K562 (cell line): ENCODE data around the gene FIGLA. TPM values are rescaled to one million over a fixed set of nuclear protein-coding genes. Genes with fewer than 3 reads are reported as not detected.

ENCODE experiments used
- ARID3B ChIP-seq: fragments of 250-450 bp; sonication (Bioruptor Pico); IDR thresholded peaks from 2 replicates; pipeline ENCODE4 v1.4.0; 2020; ENCODE audit warnings: borderline replicate concordance
- CSDE1 ChIP-seq, 2 experiments: fragments of 450-650 bp; IDR thresholded peaks; 2 replicates each; pipeline ENCODE4 v1.6.1; 2016; ENCODE audit warnings: mild to moderate bottlenecking in 1 of 2
- CTCF ChIP-seq, 3 experiments: IDR thresholded peaks in 2 of 3; conservative IDR thresholded peaks in 1 of 3; 2 replicates each; pipeline ENCODE4 v1.5.1; 2011 to 2012; ENCODE audit warnings: low read length in 3 of 3, mild to moderate bottlenecking in 3 of 3, control low read depth in 2 of 3, improper control_type of control experiment in 1 of 3, inconsistent platforms in 1 of 3, low read depth in 1 of 3, mixed read lengths in 1 of 3, moderate library complexity in 1 of 3; ENCODE audit not compliant: insufficient read depth in 2 of 3
- ELK1 ChIP-seq: sonication (generic); formaldehyde crosslinking; IDR thresholded peaks from 2 replicates; pipeline ENCODE4 v1.8.1; 2022; ENCODE audit warnings: missing genetic modification reagents
- ETV5 ChIP-seq: sonication (generic); formaldehyde crosslinking; IDR thresholded peaks from 2 replicates; pipeline ENCODE4 v1.4.0; 2020; ENCODE audit warnings: low read depth, mild to moderate bottlenecking, missing genetic modification reagents
- GTF2E2 ChIP-seq: fragments of 200-800 bp; sonication (Bioruptor generic); IDR thresholded peaks from 2 replicates; pipeline ENCODE4 v1.6.1; 2016; ENCODE audit warnings: missing genetic modification characterization, missing compliant biosample characterization
- MNT ChIP-seq, 2 experiments: fragments of 450-650 bp; conservative IDR thresholded peaks; 2 replicates each; pipeline ENCODE4 v1.6.1; 2017; ENCODE audit warnings: mild to moderate bottlenecking in 2 of 2, moderate library complexity in 2 of 2
- MYC ChIP-seq, 2 experiments: fragments of 250-450 bp in 1 of 2; sonication (Bioruptor Pico) in 1 of 2; IDR thresholded peaks; 2 replicates each; pipeline versions ENCODE4 v1.5.1 to v1.6.1; 2012 to 2021; ENCODE audit warnings: low read depth in 2 of 2, borderline replicate concordance in 1 of 2, improper control_type of control experiment in 1 of 2, low read length in 1 of 2, mild to moderate bottlenecking in 1 of 2, moderate library complexity in 1 of 2
- NR2F6 ChIP-seq: fragments of 450-650 bp; formaldehyde crosslinking; IDR thresholded peaks from 2 replicates; pipeline ENCODE4 v1.4.0; 2020; ENCODE audit warnings: mild to moderate bottlenecking
- PBX2 ChIP-seq, 2 experiments: IDR thresholded peaks in 1 of 2; conservative IDR thresholded peaks in 1 of 2; 2 replicates each; pipeline ENCODE4 v1.6.1; 2016; ENCODE audit warnings: low read depth in 2 of 2, mild to moderate bottlenecking in 1 of 2, missing compliant biosample characterization in 1 of 2, missing genetic modification characterization in 1 of 2, moderate library complexity in 1 of 2
- POLR2A ChIP-seq: fragments of 450-650 bp; conservative IDR thresholded peaks from 2 replicates; pipeline ENCODE4 v1.6.1; 2016
- RUNX1 ChIP-seq: sonication (generic); IDR thresholded peaks from 2 replicates; pipeline ENCODE4 v1.6.1; 2016; ENCODE audit warnings: antibody characterized with exemption, low read depth
- TCFL5 ChIP-seq: fragments of 250-450 bp; sonication (Bioruptor Pico); conservative IDR thresholded peaks from 2 replicates; pipeline ENCODE4 v1.6.1; 2021; ENCODE audit warnings: mild to moderate bottlenecking, moderate library complexity, matching md5 sums
- ZNF347 ChIP-seq: fragments of 450-650 bp; formaldehyde crosslinking; IDR thresholded peaks from 2 replicates; pipeline ENCODE4 v1.4.0; 2020; ENCODE audit warnings: low read depth, mild to moderate bottlenecking, moderate library complexity
- polyA plus RNA-seq, 8 experiments: library from polyadenylated mRNA; depleted of rRNA in 4 of 8; stranded (reverse) in 5 of 8; unstranded in 3 of 8; fragments of >200 nt; fragmentation: Nextera tagmentation in 2 of 8; fragmentation: Illumina TruSeq in 1 of 8; extraction: Ambion mirVana in 2 of 8; extraction: Trizol in 1 of 8; gene quantifications; 2 replicates each; pipeline versions ENCODE4 v1.2.1 to v1.2.3, GENCODE V29; 2011 to 2014; ENCODE audit warnings: inconsistent platforms in 1 of 8, missing spikeins in 1 of 8
- total RNA-seq, 7 experiments: library from RNA; depleted of rRNA in 6 of 7; stranded (reverse); fragments of >200 nt in 6 of 7; fragmentation: Illumina TruSeq in 2 of 7; extraction: Trizol in 2 of 7; gene quantifications; 2 replicates each; pipeline versions ENCODE4 v1.2.1 to v1.2.3, GENCODE V29; 2011 to 2021; ENCODE audit warnings: low replicate concordance in 1 of 7

The FIGLA gene
- total and polyA plus RNA-seq, 9 of the 15 experiments (the other 6 are each of a cell fraction or from before 2014, with no cell fraction given) = not detected

- no peak for TF ChIP-seq ELK1 (CRISPR knock-in tag)
- no peak for TF ChIP-seq CSDE1 (IDR thresholded peaks at IDR 0.05)
- no peak for TF ChIP-seq TCFL5 (CRISPR knock-in tag)
- TF ChIP-seq GTF2E2 (tag) = no peak
- no peak for TF ChIP-seq RUNX1
- TF ChIP-seq MYC (IDR thresholded peaks at IDR 0.05; ENCODE audit: low read depth, low read length) = peak; percentile 81
- no peak for TF ChIP-seq MYC (CRISPR knock-in tag; IDR thresholded peaks at IDR 0.05; ENCODE audit: borderline replicate concordance, low read depth)
- TF ChIP-seq CTCF (IDR thresholded peaks at IDR 0.05 in 2 of 3, conservative IDR thresholded peaks at IDR 0.05 in 1 of 3; ENCODE audit: insufficient read depth in 2 of 3, low read depth in 1 of 3, low read length in 3 of 3) = peak; percentile 55 to 96 (median 84)
- no peak for TF ChIP-seq ARID3B (CRISPR knock-in tag)
- TF ChIP-seq POLR2A = peak; percentile 61; the same call in 1 of the 2 replicates
- peak in 1 of 2 experiments; percentile 37; a peak in 1 of 4 replicates for TF ChIP-seq MNT (conservative IDR thresholded peaks at IDR 0.05)
- no peak for TF ChIP-seq PBX2 (CRISPR knock-in tag; IDR thresholded peaks at IDR 0.05; ENCODE audit: low read depth)
- no peak for TF ChIP-seq PBX2 (tag; conservative IDR thresholded peaks at IDR 0.05; ENCODE audit: low read depth)
- no peak for TF ChIP-seq NR2F6 (CRISPR knock-in tag)
- TF ChIP-seq ZNF347 (CRISPR knock-in tag) = no peak
- TF ChIP-seq ETV5 (CRISPR knock-in tag) = no peak
Observed at GRCh38 chr2:70767699-70768589, 22.5 kb downstream of the FIGLA start, which contains the start of gene ADD2 (continued).
